HPDE6-E6E7 (cell line): ENCODE results near the gene CRYZL1.

Source experiments
- DNase-seq: peaks from one replicate; pipeline ENCODE4 v3.0.0; 2011; ENCODE audit warnings: missing footprints; ENCODE audit errors: extremely low spot score

CRYZL1 gene

GRCh38 chr21:33541105-33541711 is 100.3 kb downstream of the CRYZL1 start:
- no peak for DNase-seq

DNA sequence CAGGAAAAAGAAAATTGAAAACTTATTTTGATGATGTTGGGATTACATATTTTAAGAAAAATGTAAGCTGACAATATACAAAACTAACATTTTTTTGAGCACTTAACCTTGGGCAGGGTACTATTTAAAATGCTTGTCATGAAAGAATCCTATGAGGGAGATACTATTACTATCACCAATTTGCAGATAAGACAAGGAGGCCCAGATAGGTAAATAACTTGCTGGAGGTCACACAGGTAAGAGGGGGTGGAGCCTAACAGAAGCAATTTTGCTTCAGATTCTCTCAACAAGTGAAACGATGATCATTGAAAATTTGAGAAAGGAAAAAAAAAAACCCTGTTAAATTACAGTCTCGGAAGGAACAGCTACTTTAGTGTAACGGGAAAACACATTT is 100.8 kb downstream of the CRYZL1 start:
- DNase-seq, result no peak

GRCh38 chr21:33539616-33540015 is 101.9 kb downstream of the CRYZL1 start:
- no peak for DNase-seq
